Effector memory CD4-positive, alpha-beta T cell (primary cell): ENCODE data around the gene TFEB.

Experiments used
- DNase-seq, 3 donors: peaks; one replicate each; pipeline ENCODE4 v3.0.0-alpha.2; 2020
- H3K27ac ChIP-seq: 2 replicates; pipeline ENCODE4 v1.7.0; 2013; ENCODE audit warnings: mild to moderate bottlenecking, low read length, moderate library complexity; ENCODE audit not compliant: insufficient read depth, poor library complexity, severe bottlenecking
- H3K27me3 ChIP-seq: replicated peaks from 2 replicates; pipeline ENCODE4 v1.7.0; 2013; ENCODE audit warnings: mild to moderate bottlenecking, low read length; ENCODE audit not compliant: insufficient read depth, control insufficient read depth, poor library complexity, severe bottlenecking
- H3K36me3 ChIP-seq: 2 replicates; pipeline ENCODE4 v1.7.0; 2013; ENCODE audit warnings: mild to moderate bottlenecking, low read length, moderate library complexity; ENCODE audit not compliant: control insufficient read depth, insufficient read depth
- H3K4me1 ChIP-seq: 2 replicates; pipeline ENCODE4 v1.7.0; 2013; ENCODE audit warnings: low read length, mild to moderate bottlenecking; ENCODE audit not compliant: control insufficient read depth, insufficient read depth, poor library complexity, severe bottlenecking
- H3K4me3 ChIP-seq: 2 replicates; pipeline ENCODE4 v1.7.0; 2013; ENCODE audit warnings: low read length, low read depth, mild to moderate bottlenecking; ENCODE audit not compliant: insufficient read depth, poor library complexity, severe bottlenecking
- H3K9me3 ChIP-seq: 2 replicates; pipeline ENCODE4 v1.7.0; 2013; ENCODE audit warnings: mild to moderate bottlenecking, low read length, moderate library complexity; ENCODE audit not compliant: control insufficient read depth

TFEB gene

GRCh38 chr6:41715795-41716515, 19.5 kb downstream of the TFEB start:
- no peak for DNase-seq
- no peaks in the 10 kb centered on the region for H3K36me3 ChIP-seq
- H3K9me3 ChIP-seq = no peaks in the 10 kb centered on the region
- no peaks in the 10 kb centered on the region for H3K4me1 ChIP-seq
- H3K4me3 ChIP-seq = no peak overlapping the region
- H3K27ac ChIP-seq = no peak overlapping the region
- H3K27me3 ChIP-seq = no peaks in the 10 kb centered on the region

GRCh38 chr6:41714556-41715273, 20.7 kb downstream of the TFEB start:
- Histone ChIP-seq H3K4me3 (no peak overlapping the region), H3K27ac (no peak overlapping the region), H3K36me3 (no peaks in the 10 kb centered on the region), H3K4me1 (no peaks in the 10 kb centered on the region), H3K9me3 (no peaks in the 10 kb centered on the region), H3K27me3 (no peaks in the 10 kb centered on the region)
- DNase-seq = no peak

GRCh38 chr6:41713650-41714291, 21.6 kb downstream of the TFEB start:
- no peaks in the 10 kb centered on the region for H3K36me3 ChIP-seq
- no peaks in the 10 kb centered on the region for H3K9me3 ChIP-seq
- no peak for DNase-seq
- no peak overlapping the region for H3K27ac ChIP-seq
- H3K4me3 ChIP-seq = no peak overlapping the region
- no peaks in the 10 kb centered on the region for H3K4me1 ChIP-seq
- H3K27me3 ChIP-seq = no peaks in the 10 kb centered on the region

GRCh38 chr6:41713159-41713649, 22.2 kb downstream of the TFEB start:
- no peak overlapping the region for H3K27ac ChIP-seq

GRCh38 chr6:41712651-41713103, 22.7 kb downstream of the TFEB start:
- H3K9me3 ChIP-seq = no peaks in the 10 kb centered on the region
- no peaks in the 10 kb centered on the region for H3K36me3 ChIP-seq
- DNase-seq = no peak
- no peak overlapping the region for H3K4me3 ChIP-seq
- H3K27ac ChIP-seq = no peak overlapping the region
- H3K4me1 ChIP-seq = peaks cover 8% of the 10 kb centered on the region
- H3K27me3 ChIP-seq = no peaks in the 10 kb centered on the region

More at GRCh38 chr6:41713159-41713649, 22.2 kb downstream of the TFEB start:
- no peak overlapping the region for H3K4me3 ChIP-seq
- no peak for DNase-seq
- peaks cover 3% of the 10 kb centered on the region for H3K4me1 ChIP-seq
- no peaks in the 10 kb centered on the region for H3K27me3 ChIP-seq
- no peaks in the 10 kb centered on the region for H3K9me3 ChIP-seq
- no peaks in the 10 kb centered on the region for H3K36me3 ChIP-seq

- Histone ChIP-seq H3K4me1 (peaks cover 20% of the 10 kb centered on the region), H3K27ac (no peak overlapping the region), H3K9me3 (no peaks in the 10 kb centered on the region), H3K36me3 (no peaks in the 10 kb centered on the region), H3K27me3 (no peaks in the 10 kb centered on the region), H3K4me3 (no peak overlapping the region)
- no peak for DNase-seq
These were observed 23.9 kb downstream of the TFEB start for GRCh38 chr6:41711323-41712038.

GRCh38 chr6:41709375-41709774, 26.0 kb downstream of the TFEB start:
- Histone ChIP-seq H3K9me3 (no peaks in the 10 kb centered on the region), H3K4me1 (peaks cover 27% of the 10 kb centered on the region), H3K36me3 (no peaks in the 10 kb centered on the region), H3K27me3 (no peaks in the 10 kb centered on the region), H3K4me3 (no peak overlapping the region), H3K27ac (no peak overlapping the region)
- DNase-seq = no peak

GRCh38 chr6:41708856-41709255, 26.6 kb downstream of the TFEB start:
- Histone ChIP-seq H3K9me3 (no peaks in the 10 kb centered on the region), H3K36me3 (no peaks in the 10 kb centered on the region), H3K27ac (no peak overlapping the region), H3K4me1 (peaks cover 27% of the 10 kb centered on the region), H3K27me3 (no peaks in the 10 kb centered on the region), H3K4me3 (no peak overlapping the region)
- DNase-seq = no peak

- Histone ChIP-seq H3K27ac (no peak overlapping the region), H3K27me3 (no peaks in the 10 kb centered on the region), H3K4me1 (peaks cover 27% of the 10 kb centered on the region), H3K36me3 (no peaks in the 10 kb centered on the region), H3K9me3 (no peaks in the 10 kb centered on the region), H3K4me3 (peak overlapping the region; percentile 20)
- peak in 2 of 3 donors; percentile 5 to 17 for DNase-seq
These were observed 27.7 kb downstream of the TFEB start for GRCh38 chr6:41707565-41708200.
